NOMO-1 treated with DMSO at 0.1 percent for 48 hours (cell line): Measurements from ENCODE around the gene DSE.

ENCODE experiments used
- DNase-seq: peaks from one replicate; lab custom pipeline; 2025; ENCODE audit not compliant: unreplicated experiment; lab: John Stamatoyannopoulos, UW

Gene DSE

GRCh38 chr6:116359835-116360234, 10.9 kb upstream of the DSE start:
- DNase-seq = no peak

GRCh38 chr6:116362276-116362675, 8.5 kb upstream of the DSE start:
- no peak for DNase-seq

- peak; percentile 77 for DNase-seq
These were observed 7.0 kb upstream of the DSE start for GRCh38 chr6:116363759-116364158.

- peak; percentile 52 for DNase-seq
These were observed 6.4 kb upstream of the DSE start for GRCh38 chr6:116364321-116364720.

- no peak for DNase-seq
These were observed 5.0 kb upstream of the DSE start for GRCh38 chr6:116365743-116366142.

- no peak for DNase-seq
These were observed 3.9 kb upstream of the DSE start for GRCh38 chr6:116366740-116367275.

- peak; percentile 56 for DNase-seq
These were observed 1.2 kb upstream of the DSE start for GRCh38 chr6:116369540-116369939.

GRCh38 chr6:116369964-116370759, 585 bp upstream of the DSE start:
- no peak for DNase-seq

- no peak for DNase-seq
These were observed 572 bp downstream of the DSE start for GRCh38 chr6:116371120-116371917.

- no peak for DNase-seq
These were observed 1.1 kb downstream of the DSE start for GRCh38 chr6:116371918-116372209.

- DNase-seq = no peak
These were observed 2.6 kb downstream of the DSE start for GRCh38 chr6:116373300-116373699.

- DNase-seq = no peak
These were observed 3.2 kb downstream of the DSE start for GRCh38 chr6:116373940-116374339.

- DNase-seq = no peak
These were observed 3.8 kb downstream of the DSE start for GRCh38 chr6:116374586-116374985.

GRCh38 chr6:116375262-116375661, 4.5 kb downstream of the DSE start:
- no peak for DNase-seq

- no peak for DNase-seq
These were observed 5.4 kb downstream of the DSE start for GRCh38 chr6:116376149-116376548.

GRCh38 chr6:116379764-116380163, 9.0 kb downstream of the DSE start:
- no peak for DNase-seq

- DNase-seq = no peak
These were observed 9.6 kb downstream of the DSE start for GRCh38 chr6:116380346-116380745.

- DNase-seq = no peak
These were observed 10.3 kb downstream of the DSE start for GRCh38 chr6:116381000-116381399.

GRCh38 chr6:116382587-116382986, 11.8 kb downstream of the DSE start:
- DNase-seq = no peak

- no peak for DNase-seq
These were observed 14.1 kb downstream of the DSE start for GRCh38 chr6:116384727-116385458.

- DNase-seq = no peak
These were observed 14.7 kb downstream of the DSE start for GRCh38 chr6:116385459-116385802.

GRCh38 chr6:116385921-116386320, 15.2 kb downstream of the DSE start:
- no peak for DNase-seq
